Measurements from ENCODE around the gene AMOT.

AMOT gene

DNA sequence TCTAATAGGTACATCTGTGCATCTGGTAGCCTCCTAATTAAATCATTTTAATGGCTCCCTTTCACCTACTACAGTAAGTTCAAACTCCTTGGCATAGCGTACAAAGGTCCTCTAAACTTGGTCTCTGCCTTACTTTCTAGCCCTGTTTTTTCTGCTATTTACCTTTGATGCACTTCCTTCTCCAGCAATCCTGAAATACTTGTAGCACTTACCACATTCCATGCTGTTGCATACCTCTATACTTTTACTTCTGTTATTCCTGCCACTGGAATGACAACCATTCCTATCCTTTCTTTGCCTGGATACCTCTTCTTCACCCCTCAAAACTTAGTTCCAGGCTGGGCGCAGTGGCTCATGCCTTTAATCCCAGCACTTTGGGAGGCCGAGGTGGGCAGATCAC is 104.3 kb downstream of the AMOT start:
- DNase-seq, result no peak

GRCh38 chrX:112735147-112735546 is 105.5 kb downstream of the AMOT start:
- DNase-seq, result no peak

GRCh38 chrX:112734290-112734689 is 106.3 kb downstream of the AMOT start:
- peak; percentile 5 for DNase-seq

GRCh38 chrX:112731793-112732192 is 108.8 kb downstream of the AMOT start:
- DNase-seq, result peak; percentile 13
